Esophagus (tissue), 2 donors: ENCODE data around the gene SSRP1. TPM values are rescaled to one million over a fixed set of nuclear protein-coding genes. Genes with fewer than 3 reads are reported as not detected.

Source experiments
- H3K27ac ChIP-seq, 2 donors: one replicate each; pipeline ENCODE4 v1.5.1; 2013; ENCODE audit warnings: low read depth in 2 of 2, mild to moderate bottlenecking in 2 of 2, inconsistent platforms in 1 of 2, low read length in 1 of 2, moderate library complexity in 1 of 2
- H3K27me3 ChIP-seq, 2 donors: one replicate each; pipeline ENCODE4 v1.6.1; 2013; ENCODE audit warnings: low read length in 2 of 2, control low read depth in 1 of 2, mild to moderate bottlenecking in 1 of 2; ENCODE audit not compliant: insufficient read depth in 2 of 2, control insufficient read depth in 1 of 2
- H3K36me3 ChIP-seq, 2 donors: one replicate each; pipeline ENCODE4 v1.6.1; 2013; ENCODE audit warnings: low read length in 1 of 2; ENCODE audit not compliant: control insufficient read depth in 2 of 2, insufficient read depth in 2 of 2
- H3K4me1 ChIP-seq, 2 donors: one replicate each; pipeline ENCODE4 v1.6.1; 2013; ENCODE audit warnings: low read length in 1 of 2; ENCODE audit not compliant: control insufficient read depth in 2 of 2, insufficient read depth in 2 of 2
- H3K4me3 ChIP-seq, 2 donors: one replicate each; pipeline ENCODE4 v1.5.1; 2013; ENCODE audit warnings: low read length in 2 of 2, mild to moderate bottlenecking in 2 of 2, low read depth in 1 of 2, moderate library complexity in 1 of 2
- H3K9me3 ChIP-seq, 2 donors: one replicate each; pipeline ENCODE4 v1.6.1; 2013; ENCODE audit warnings: mild to moderate bottlenecking in 2 of 2, low read depth in 1 of 2, low read length in 1 of 2, moderate library complexity in 1 of 2; ENCODE audit not compliant: control insufficient read depth in 2 of 2, insufficient read depth in 1 of 2
- WGBS, 2 donors: extraction: QIAGEN DNeasy Blood & Tissue Kit; methylation state at CpG; one replicate each; pipeline ENCODE4 v1.1.7; 2013; 5-methylcytosine and 5-hydroxymethylcytosine counted together
- polyA plus RNA-seq, 2 donors: library from polyadenylated mRNA; stranded (reverse); fragments of 200-250 nt; gene quantifications; one replicate each; pipeline ENCODE4 v1.2.3, GENCODE V29; 2013
- donor health status: healthy with polysubstance abuse.
- donor health status: Bipolar disorder and iron deficiency.

The SSRP1 gene
- polyA plus RNA-seq, 2 donors, result 18.8 to 67.4 TPM

GRCh38 chr11:57353036-57353435 is 17.3 kb upstream of the SSRP1 start:
- no peaks in the 10 kb centered on the region for H3K9me3 ChIP-seq
- H3K27ac ChIP-seq, result no peak overlapping the region
- no peaks in the 10 kb centered on the region for H3K36me3 ChIP-seq
- H3K27me3 ChIP-seq, result no peaks in the 10 kb centered on the region
- 62 to 68% methylated on average over 5 of the region's 5 CpGs for WGBS, 2 donors
- H3K4me1 ChIP-seq, result no peaks in the 10 kb centered on the region
- H3K4me3 ChIP-seq, result no peak overlapping the region

GRCh38 chr11:57349491-57350274 is 14.0 kb upstream of the SSRP1 start:
- Histone ChIP-seq H3K9me3 (no peaks in the 10 kb centered on the region), H3K27ac (no peak overlapping the region), H3K27me3 (no peaks in the 10 kb centered on the region), H3K4me3 (no peak overlapping the region), H3K4me1 (no peaks in the 10 kb centered on the region), H3K36me3 (no peaks in the 10 kb centered on the region)
- 26 to 28% methylated on average over 31 of the region's 31 CpGs for WGBS, 2 donors

- 86 to 87% methylated on average over 14 of the region's 14 CpGs for WGBS, 2 donors
- H3K27ac ChIP-seq, result no peak overlapping the region
- no peaks in the 10 kb centered on the region for H3K36me3 ChIP-seq
- H3K4me3 ChIP-seq, result no peak overlapping the region
- no peaks in the 10 kb centered on the region for H3K9me3 ChIP-seq
- no peaks in the 10 kb centered on the region for H3K4me1 ChIP-seq
- H3K27me3 ChIP-seq, result no peaks in the 10 kb centered on the region
Measured at GRCh38 chr11:57348636-57349313, 13.1 kb upstream of the SSRP1 start.

DNA sequence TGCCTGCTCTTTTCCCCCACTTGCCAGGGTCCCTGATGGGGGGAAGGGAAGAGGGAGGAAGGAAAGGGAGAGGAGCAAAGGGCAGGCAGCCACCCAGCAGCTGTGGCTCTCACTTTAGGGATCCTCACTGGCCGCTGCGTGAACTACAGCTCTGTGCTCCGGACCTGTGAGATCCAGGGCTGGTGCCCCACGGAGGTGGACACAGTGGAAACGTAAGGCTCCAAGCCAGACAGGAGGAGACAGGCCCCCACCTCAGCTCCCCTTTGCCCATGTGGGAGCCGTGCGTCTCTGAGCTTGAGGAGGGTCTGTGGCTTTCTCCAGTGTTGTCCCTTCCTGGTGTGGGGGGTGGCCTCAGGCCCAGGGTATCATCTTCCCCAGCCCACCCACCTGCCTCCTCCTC is 12.4 kb upstream of the SSRP1 start:
- Histone ChIP-seq H3K36me3 (no peaks in the 10 kb centered on the region), H3K4me1 (no peaks in the 10 kb centered on the region), H3K4me3 (no peak overlapping the region), H3K27me3 (no peaks in the 10 kb centered on the region), H3K9me3 (no peaks in the 10 kb centered on the region), H3K27ac (no peak overlapping the region)
- WGBS, 2 donors, result 75 to 89% methylated on average over 7 of the region's 7 CpGs

- Histone ChIP-seq H3K27me3 (no peaks in the 10 kb centered on the region), H3K9me3 (no peaks in the 10 kb centered on the region), H3K4me3 (no peak overlapping the region), H3K4me1 (no peaks in the 10 kb centered on the region), H3K36me3 (no peaks in the 10 kb centered on the region), H3K27ac (no peak overlapping the region)
- WGBS, 2 donors, result 82 to 84% methylated on average over 9 of the region's 9 CpGs
Measured at GRCh38 chr11:57347336-57347735, 11.6 kb upstream of the SSRP1 start.

DNA sequence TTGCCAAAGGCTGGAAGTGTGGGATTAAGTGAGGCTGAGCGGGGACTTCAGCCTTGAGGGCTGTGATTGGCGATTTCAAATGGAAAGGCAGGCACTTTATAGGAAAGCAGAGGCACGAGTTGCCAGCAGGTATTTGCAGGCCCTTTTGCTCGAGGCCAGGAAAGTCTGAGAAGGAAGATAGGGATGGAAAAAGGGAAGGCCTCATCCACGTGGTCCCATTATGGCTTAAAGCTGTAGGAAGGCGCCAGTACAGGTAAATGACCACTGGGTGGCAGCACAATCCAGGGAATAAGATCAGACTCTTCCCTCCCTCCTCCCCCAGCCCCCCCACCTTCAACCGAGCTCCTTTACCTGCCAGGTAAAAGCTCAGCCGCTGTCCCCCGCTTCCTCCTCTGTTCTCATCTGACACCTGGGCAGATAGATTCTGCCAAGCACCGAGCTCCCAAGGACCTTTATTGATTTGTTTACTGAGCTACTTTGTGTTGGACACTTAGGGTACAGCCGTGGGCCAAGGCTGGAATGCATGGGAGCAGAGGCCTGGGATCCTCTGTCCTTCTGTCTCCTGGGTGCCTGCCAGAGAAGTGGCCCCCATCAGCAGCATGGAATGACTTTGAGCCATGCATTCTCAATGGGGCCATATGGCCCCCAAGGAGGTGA is 10.0 kb upstream of the SSRP1 start:
- Histone ChIP-seq H3K36me3 (no peaks in the 10 kb centered on the region), H3K27ac (no peak overlapping the region), H3K4me3 (no peak overlapping the region), H3K27me3 (no peaks in the 10 kb centered on the region), H3K4me1 (no peaks in the 10 kb centered on the region), H3K9me3 (no peaks in the 10 kb centered on the region)
- WGBS, 2 donors, result 16 to 18% methylated on average over 11 of the region's 11 CpGs

GRCh38 chr11:57344826-57345225 is 9.1 kb upstream of the SSRP1 start:
- Histone ChIP-seq H3K9me3 (no peaks in the 10 kb centered on the region), H3K27me3 (no peaks in the 10 kb centered on the region), H3K27ac (no peak overlapping the region), H3K4me3 (no peak overlapping the region), H3K36me3 (no peaks in the 10 kb centered on the region), H3K4me1 (no peaks in the 10 kb centered on the region)
- 94 to 97% methylated on average over 10 of the region's 10 CpGs for WGBS, 2 donors

- H3K36me3 ChIP-seq, result no peaks in the 10 kb centered on the region
- no peaks in the 10 kb centered on the region for H3K9me3 ChIP-seq
- 82 to 90% methylated on average over 7 of the region's 7 CpGs for WGBS, 2 donors
- no peak overlapping the region for H3K27ac ChIP-seq
- H3K4me3 ChIP-seq, result no peak overlapping the region
- no peaks in the 10 kb centered on the region for H3K4me1 ChIP-seq
- H3K27me3 ChIP-seq, result no peaks in the 10 kb centered on the region
Measured at GRCh38 chr11:57343825-57344224, 8.1 kb upstream of the SSRP1 start.

DNA sequence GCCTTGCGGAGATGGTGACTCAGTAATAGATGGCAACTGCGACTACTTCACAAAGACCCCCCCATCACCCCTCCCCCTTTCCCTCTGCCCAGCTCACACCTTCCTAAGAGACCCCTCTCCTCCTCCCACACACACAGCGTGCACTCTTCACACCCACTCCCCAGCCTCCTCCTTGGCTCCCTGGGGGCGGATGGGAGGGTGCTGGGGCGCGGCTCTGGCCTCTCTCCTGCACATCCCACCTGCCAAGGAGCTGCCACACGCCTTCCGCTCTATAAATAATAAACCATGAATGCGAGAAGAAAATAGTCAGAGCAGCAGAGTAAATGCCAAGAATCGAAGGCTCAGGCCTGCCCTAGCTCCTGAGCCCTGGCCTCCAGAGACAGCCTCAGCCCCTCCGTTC is 7.0 kb upstream of the SSRP1 start:
- Histone ChIP-seq H3K4me1 (no peaks in the 10 kb centered on the region), H3K4me3 (no peak overlapping the region), H3K9me3 (no peaks in the 10 kb centered on the region), H3K36me3 (no peaks in the 10 kb centered on the region), H3K27me3 (no peaks in the 10 kb centered on the region), H3K27ac (no peak overlapping the region)
- WGBS, 2 donors, result 62 to 69% methylated on average over 11 of the region's 11 CpGs
